ENCODE measurements around the gene KCNH1.

KCNH1 gene

GRCh38 chr1:210627755-210628154 lies 506.2 kb downstream of the KCNH1 start:
- DNase-seq, result no peak

Data from KG1 (cell line).